Astrocyte (in vitro differentiated cells and primary cell): ENCODE results near the gene SPPL3.

Experiments used
- EZH2 ChIP-seq: IDR thresholded peaks from 2 replicates; pipeline ENCODE4 v1.6.1; 2012; ENCODE audit warnings: mild to moderate bottlenecking, low read length, inconsistent platforms; ENCODE audit not compliant: insufficient read depth
- TF ChIP-seq, protein P1 (sequence below): IDR thresholded peaks from 2 replicates; pipeline ENCODE4 v1.5.1; 2011; ENCODE audit warnings: low read depth, mild to moderate bottlenecking, inconsistent platforms, low read length, moderate library complexity; ENCODE audit not compliant: insufficient read depth

GRCh38 chr12:120940799-120941198 is 36.6 kb upstream of the SPPL3 start:
- TF ChIP-seq, protein P1, sequence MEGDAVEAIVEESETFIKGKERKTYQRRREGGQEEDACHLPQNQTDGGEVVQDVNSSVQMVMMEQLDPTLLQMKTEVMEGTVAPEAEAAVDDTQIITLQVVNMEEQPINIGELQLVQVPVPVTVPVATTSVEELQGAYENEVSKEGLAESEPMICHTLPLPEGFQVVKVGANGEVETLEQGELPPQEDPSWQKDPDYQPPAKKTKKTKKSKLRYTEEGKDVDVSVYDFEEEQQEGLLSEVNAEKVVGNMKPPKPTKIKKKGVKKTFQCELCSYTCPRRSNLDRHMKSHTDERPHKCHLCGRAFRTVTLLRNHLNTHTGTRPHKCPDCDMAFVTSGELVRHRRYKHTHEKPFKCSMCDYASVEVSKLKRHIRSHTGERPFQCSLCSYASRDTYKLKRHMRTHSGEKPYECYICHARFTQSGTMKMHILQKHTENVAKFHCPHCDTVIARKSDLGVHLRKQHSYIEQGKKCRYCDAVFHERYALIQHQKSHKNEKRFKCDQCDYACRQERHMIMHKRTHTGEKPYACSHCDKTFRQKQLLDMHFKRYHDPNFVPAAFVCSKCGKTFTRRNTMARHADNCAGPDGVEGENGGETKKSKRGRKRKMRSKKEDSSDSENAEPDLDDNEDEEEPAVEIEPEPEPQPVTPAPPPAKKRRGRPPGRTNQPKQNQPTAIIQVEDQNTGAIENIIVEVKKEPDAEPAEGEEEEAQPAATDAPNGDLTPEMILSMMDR: no peak
- TF ChIP-seq EZH2: no peak
